Thyroid gland (tissue), 4 donors: ENCODE results near the gene KCNJ10.

Experiments used
- CTCF ChIP-seq, 6 experiments: fragments of 200-600 bp in 3 of 6; fragments of 450-650 bp in 3 of 6; sonication (generic) in 3 of 6; IDR thresholded peaks; one replicate each; pipeline ENCODE4 v1.5.1; 2016 to 2019; ENCODE audit warnings: antibody characterized with exemption in 6 of 6, mild to moderate bottlenecking in 2 of 6, inconsistent platforms in 1 of 6, moderate library complexity in 1 of 6
- POLR2A ChIP-seq, 2 donors: fragments of 450-650 bp; IDR thresholded peaks; one replicate each; pipeline ENCODE4 v1.6.1; 2017; ENCODE audit warnings: antibody characterized with exemption in 2 of 2, mild to moderate bottlenecking in 2 of 2, moderate library complexity in 1 of 2

DNA sequence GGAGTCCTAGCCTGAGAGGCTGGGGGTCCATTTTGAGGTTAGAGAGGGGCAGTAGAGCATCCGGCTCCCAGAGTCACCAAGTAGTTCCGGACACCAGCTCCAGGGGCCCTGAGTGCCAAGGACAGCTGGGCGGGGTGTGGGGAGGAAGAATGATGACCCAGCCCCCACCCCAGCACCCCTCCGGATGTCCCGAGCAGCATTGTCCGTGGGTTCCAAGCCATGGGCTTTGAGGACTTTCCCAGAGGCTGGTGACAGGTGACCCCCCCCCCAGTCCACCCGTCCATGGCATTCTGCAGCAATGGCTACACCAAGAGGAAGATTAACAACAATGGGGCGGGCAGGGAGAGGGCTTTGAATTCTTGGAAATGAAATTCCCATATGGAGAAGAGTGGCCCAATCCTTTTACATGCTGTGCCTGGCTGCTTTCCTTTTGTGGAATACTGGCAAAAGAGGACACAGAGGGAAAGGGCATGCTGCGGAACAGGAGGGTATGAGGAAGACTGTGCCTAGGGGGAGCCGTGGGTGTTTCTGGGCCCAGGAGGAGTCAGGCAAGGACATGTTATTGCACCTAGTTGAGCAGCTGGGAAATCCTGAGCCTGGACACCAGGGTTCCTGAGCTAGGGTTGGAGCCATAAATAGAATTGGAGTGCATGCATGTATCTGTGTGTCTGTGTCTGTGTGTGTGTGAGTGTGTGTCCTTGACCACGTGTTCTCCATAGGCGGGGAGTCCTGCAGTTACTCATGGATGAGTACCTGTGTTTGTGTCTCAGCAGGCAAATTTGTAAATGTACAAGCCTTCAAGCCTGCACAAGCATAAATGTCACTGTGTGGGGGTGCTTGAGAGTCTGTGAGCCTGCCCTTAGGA lies 46.6 kb upstream of the KCNJ10 start:
- TF ChIP-seq CTCF (IDR thresholded peaks at IDR 0.05) (no peak), POLR2A (IDR thresholded peaks at IDR 0.05) (no peak)
